HCT116 (cell line): ENCODE results near the gene TNNT2. TPM values are rescaled to one million over a fixed set of nuclear protein-coding genes. Genes with fewer than 3 reads are reported as not detected.

ENCODE experiments used
- ATAC-seq: fragments of 200-7000 bp; cut with Tn5 transposase; 2 replicates; pipeline ENCODE4 v1.9.1; 2020; ENCODE audit warnings: mild to moderate bottlenecking, moderate library complexity
- BruUV-seq: library from RNA; stranded (reverse); fragments of 400-500 nt; replicated peaks from 2 replicates; lab custom pipeline; 2021; lab: Mats Ljungman, UMichigan
- CTCF ChIA-PET: fragments of 300-600 bp; sonication (Branson Sonifier 250); formaldehyde crosslinking; loops from one replicate; lab custom pipeline; 2021; ENCODE audit warnings: antibody characterized with exemption; lab: Charles Lee
- POLR2A ChIA-PET: fragments of 300-600, 350-600 bp; sonication (Branson Sonifier 250); formaldehyde crosslinking; loops from one replicate; lab custom pipeline; 2021; ENCODE audit warnings: antibody characterized with exemption; lab: Charles Lee
- RAD21 ChIA-PET, 2 experiments: fragments of 300-600 bp; sonication (Branson Sonifier 250); formaldehyde crosslinking; loops; one replicate each; lab custom pipeline; 2023; ENCODE audit warnings: low total read pairs in 2 of 2; ENCODE audit not compliant: uncharacterized antibody in 2 of 2, unreplicated experiment in 2 of 2, low non-redundant PET in 1 of 2; lab: Charles Lee
- DNase-seq: peaks from one replicate; pipeline ENCODE4 v3.0.0-alpha.2; 2010; ENCODE audit warnings: low read depth, low spot score
- H2AFZ ChIP-seq: fragments of 200-600 bp; shearing (Covaris generic), sonication (generic); 2 replicates; pipeline ENCODE4 v1.6.1; 2017; ENCODE audit warnings: low read depth, mixed run types, mixed read lengths, antibody characterized with exemption, low read length; ENCODE audit not compliant: poor library complexity, severe bottlenecking
- H3K27ac ChIP-seq: 2 replicates; pipeline ENCODE4 v1.5.1; 2012; ENCODE audit warnings: low read depth, low read length
- H3K27me3 ChIP-seq: fragments of 200-600 bp; sonication (generic); 2 replicates; pipeline ENCODE4 v1.6.1; 2016; ENCODE audit warnings: mixed run types, low read length, mixed read lengths; ENCODE audit not compliant: insufficient read depth
- H3K36me3 ChIP-seq, 2 experiments: fragments of 200-500 bp in 1 of 2; fragments of 200-600 bp in 1 of 2; sonication (Bioruptor generic) in 1 of 2; sonication (generic) in 1 of 2; 2 replicates each; pipeline versions ENCODE4 v1.5.1 to v1.6.1; 2014 to 2016; ENCODE audit warnings: low read length in 2 of 2, inconsistent platforms in 1 of 2, mixed read lengths in 1 of 2, mixed run types in 1 of 2; ENCODE audit not compliant: insufficient read depth in 2 of 2, control insufficient read depth in 1 of 2
- H3K4me1 ChIP-seq, 2 experiments: fragments of 200-600 bp in 1 of 2; sonication (generic) in 1 of 2; 2 replicates each; pipeline versions ENCODE4 v1.5.1 to v1.6.1; 2012 to 2017; ENCODE audit warnings: low read length in 2 of 2, inconsistent platforms in 1 of 2, mild to moderate bottlenecking in 1 of 2, mixed read lengths in 1 of 2, mixed run types in 1 of 2, moderate library complexity in 1 of 2; ENCODE audit not compliant: insufficient read depth in 2 of 2, control insufficient read depth in 1 of 2
- H3K4me2 ChIP-seq: fragments of 200-600 bp; sonication (generic); 2 replicates; pipeline ENCODE4 v1.6.1; 2017; ENCODE audit warnings: mixed run types, low read length, mixed read lengths
- H3K4me3 ChIP-seq, 2 experiments: fragments of 200-600 bp in 1 of 2; sonication (generic) in 1 of 2; replicated peaks in 1 of 2; 2 replicates each; pipeline ENCODE4 v1.5.1; 2011 to 2016; ENCODE audit warnings: low read length in 2 of 2, control low read depth in 1 of 2, low read depth in 1 of 2, mild to moderate bottlenecking in 1 of 2, mixed read lengths in 1 of 2, mixed run types in 1 of 2
- H3K79me2 ChIP-seq: fragments of 200-600 bp; sonication (generic); 2 replicates; pipeline ENCODE4 v1.6.1; 2017; ENCODE audit warnings: mild to moderate bottlenecking, mixed run types, low read length, moderate library complexity, mixed read lengths; ENCODE audit not compliant: insufficient read depth
- H3K9ac ChIP-seq: fragments of 200-600 bp; sonication (generic); 2 replicates; pipeline ENCODE4 v1.6.1; 2016; ENCODE audit warnings: low read length, mixed read lengths
- H3K9me2 ChIP-seq: fragments of 200-600 bp; sonication (generic), shearing (Covaris generic); 2 replicates; pipeline ENCODE4 v1.6.1; 2017; ENCODE audit warnings: mixed run types, mild to moderate bottlenecking, moderate library complexity; ENCODE audit not compliant: insufficient read depth
- H3K9me3 ChIP-seq, 2 experiments: fragments of 200-500 bp in 1 of 2; fragments of 200-600 bp in 1 of 2; sonication (Bioruptor generic) in 1 of 2; sonication (generic) in 1 of 2; 2 replicates each; pipeline ENCODE4 v1.6.1; 2014 to 2017; ENCODE audit warnings: low read length in 2 of 2, mixed read lengths in 2 of 2, inconsistent platforms in 1 of 2, low read depth in 1 of 2, mild to moderate bottlenecking in 1 of 2, mixed run types in 1 of 2, moderate library complexity in 1 of 2; ENCODE audit not compliant: control insufficient read depth in 1 of 2, insufficient read depth in 1 of 2
- H4K20me1 ChIP-seq: fragments of 200-600 bp; sonication (generic), shearing (Covaris generic); 2 replicates; pipeline ENCODE4 v1.6.1; 2017; ENCODE audit warnings: mixed run types, mild to moderate bottlenecking, moderate library complexity; ENCODE audit not compliant: insufficient read depth
- CBX3 ChIP-seq: IDR thresholded peaks from 2 replicates; pipeline ENCODE4 v1.6.1; 2012; ENCODE audit warnings: low read depth
- CEBPB ChIP-seq: IDR thresholded peaks from 2 replicates; pipeline ENCODE4 v1.6.1; 2012; ENCODE audit warnings: low read depth
- MAX ChIP-seq: IDR thresholded peaks from 2 replicates; pipeline ENCODE4 v1.6.1; 2012
- TCF7L2 ChIP-seq: IDR thresholded peaks from 2 replicates; pipeline ENCODE4 v1.7.0; 2011; ENCODE audit warnings: borderline replicate concordance, inconsistent platforms; ENCODE audit not compliant: insufficient read depth, insufficient read length; ENCODE audit errors: extremely low read depth
- intact Hi-C: fragments of 100-400 bp; cut with micrococcal nuclease; formaldehyde crosslinking; loops from 2 replicates; pipeline ENCODE4 v1.10.0; 2022
- total RNA-seq: library from RNA; stranded (reverse); gene quantifications from one replicate; pipeline ENCODE4 v1.2.1, GENCODE V29; 2021; ENCODE audit not compliant: unreplicated experiment

Gene TNNT2
- total RNA-seq, 1 experiment from 2014 or later, result 2.0 TPM

GRCh38 chr1:201423655-201424054 lies 46.2 kb upstream of the TNNT2 start:
- no peak for DNase-seq
- BruUV-seq, result no TSS peak
- no peak overlapping the region for H3K4me2 ChIP-seq
- ChIA-PET POLR2A (no interaction called here), CTCF (no interaction called here), RAD21 (no interaction called here)
- no peaks in the 10 kb centered on the region for H3K27me3 ChIP-seq
- H3K9me3 ChIP-seq, result no peaks in the 10 kb centered on the region
- H4K20me1 ChIP-seq, result no peaks in the 10 kb centered on the region
- H3K27ac ChIP-seq, result no peak overlapping the region
- no peak overlapping the region for H2AFZ ChIP-seq
- H3K4me3 ChIP-seq, result no peak overlapping the region
- TF ChIP-seq MAX (no peak), TCF7L2 (no peak), CBX3 (no peak)
- ATAC-seq, result no peak
- no peaks in the 10 kb centered on the region for H3K79me2 ChIP-seq
- no peaks in the 10 kb centered on the region for H3K36me3 ChIP-seq
- intact Hi-C loops, result no loop called here
- H3K9ac ChIP-seq, result no peak overlapping the region
- H3K9me2 ChIP-seq, result no peaks in the 10 kb centered on the region
- H3K4me1 ChIP-seq, result no peaks in the 10 kb centered on the region

GRCh38 chr1:201422436-201423030 lies 45.1 kb upstream of the TNNT2 start:
- ChIA-PET RAD21 (no interaction called here), POLR2A (no interaction called here), CTCF (no interaction called here)
- H3K79me2 ChIP-seq, result no peaks in the 10 kb centered on the region
- no peaks in the 10 kb centered on the region for H3K4me1 ChIP-seq
- intact Hi-C loops, result no loop called here
- H3K9ac ChIP-seq, result no peak overlapping the region
- no peaks in the 10 kb centered on the region for H4K20me1 ChIP-seq
- H3K4me3 ChIP-seq, result no peak overlapping the region
- no peak for ATAC-seq
- no peak overlapping the region for H3K27ac ChIP-seq
- BruUV-seq, result no TSS peak
- no peak overlapping the region for H2AFZ ChIP-seq
- H3K9me3 ChIP-seq, result no peaks in the 10 kb centered on the region
- no peaks in the 10 kb centered on the region for H3K9me2 ChIP-seq
- no peak for TF ChIP-seq CEBPB
- no peaks in the 10 kb centered on the region for H3K36me3 ChIP-seq
- H3K27me3 ChIP-seq, result no peaks in the 10 kb centered on the region
- DNase-seq, result no peak
- H3K4me2 ChIP-seq, result no peak overlapping the region
